Endothelial cell (in vitro differentiated cells): Measurements from ENCODE around the gene GATA1. TPM values are rescaled to one million over a fixed set of nuclear protein-coding genes. Genes with fewer than 3 reads are reported as not detected.

Experiments used
- DNase-seq: peaks from one replicate; pipeline ENCODE4 v3.0.0; 2021; ENCODE audit warnings: low spot score
- H3K27ac Mint-ChIP-seq: one replicate; pipeline ENCODE4 v1.8.0; 2021; ENCODE audit warnings: mixed read lengths, inconsistent platforms; ENCODE audit not compliant: unreplicated experiment
- H3K27me3 Mint-ChIP-seq: one replicate; pipeline ENCODE4 v1.8.0; 2021; ENCODE audit warnings: mild to moderate bottlenecking, moderate library complexity, mixed read lengths, inconsistent platforms; ENCODE audit not compliant: unreplicated experiment
- H3K36me3 Mint-ChIP-seq: one replicate; pipeline ENCODE4 v1.8.0; 2021; ENCODE audit warnings: mild to moderate bottlenecking, low read depth, mixed read lengths, inconsistent platforms; ENCODE audit not compliant: unreplicated experiment
- H3K4me1 Mint-ChIP-seq: one replicate; pipeline ENCODE4 v1.8.0; 2021; ENCODE audit warnings: mild to moderate bottlenecking, mixed read lengths, inconsistent platforms; ENCODE audit not compliant: unreplicated experiment
- H3K4me3 Mint-ChIP-seq: one replicate; pipeline ENCODE4 v1.8.0; 2021; ENCODE audit warnings: mild to moderate bottlenecking, mixed read lengths, inconsistent platforms; ENCODE audit not compliant: unreplicated experiment
- H3K9me3 Mint-ChIP-seq: one replicate; pipeline ENCODE4 v1.8.0; 2021; ENCODE audit warnings: mixed read lengths, inconsistent platforms; ENCODE audit not compliant: unreplicated experiment
- total RNA-seq: library from RNA; stranded (reverse); fragmentation: NEBNext Ultra II Directional; extraction: Animal tissue kit (Norgen Biotek cat#: 25700); gene quantifications from one replicate; pipeline ENCODE4 v1.2.1, GENCODE V29; 2021; ENCODE audit not compliant: unreplicated experiment
- TF ChIP-seq, protein P1 (sequence below): fragments of 200-600 bp; sonication (generic); IDR thresholded peaks from one replicate; pipeline ENCODE4 v1.5.0; 2021; ENCODE audit warnings: antibody characterized with exemption; ENCODE audit not compliant: unreplicated experiment

Gene GATA1
- total RNA-seq, 1 donor from 2014 or later = not detected

DNA sequence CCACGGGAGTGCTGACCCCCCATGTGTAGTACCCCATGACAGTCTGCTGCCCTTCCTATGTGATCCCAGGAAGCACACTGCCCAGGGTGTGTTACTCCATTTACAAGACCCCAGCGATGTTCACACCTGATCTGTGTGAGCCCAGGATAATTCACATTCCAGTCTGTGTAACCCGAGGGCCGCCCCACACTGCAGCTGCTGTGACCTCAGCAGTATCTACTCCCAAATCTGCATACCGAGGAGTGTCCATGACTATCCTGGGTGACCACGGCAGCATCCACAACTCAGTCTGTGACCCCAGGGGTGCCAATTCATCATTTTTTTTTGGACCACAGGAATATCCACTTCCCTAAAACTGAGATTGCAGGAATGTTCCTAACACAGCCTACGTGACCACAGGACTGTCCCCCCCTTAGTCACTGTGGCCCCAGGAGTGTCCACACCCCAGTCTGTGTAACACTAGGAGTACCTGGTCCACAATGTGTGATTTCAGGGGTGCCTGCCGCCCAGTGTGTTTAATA is 32.6 kb upstream of the GATA1 start:
- Mint-ChIP-seq H3K9me3 (no peaks in the 10 kb centered on the region), H3K36me3 (no peaks in the 10 kb centered on the region), H3K4me3 (no peak overlapping the region), H3K27me3 (peaks cover 4% of the 10 kb centered on the region), H3K27ac (no peak overlapping the region), H3K4me1 (no peaks in the 10 kb centered on the region)
- TF ChIP-seq, protein P1, sequence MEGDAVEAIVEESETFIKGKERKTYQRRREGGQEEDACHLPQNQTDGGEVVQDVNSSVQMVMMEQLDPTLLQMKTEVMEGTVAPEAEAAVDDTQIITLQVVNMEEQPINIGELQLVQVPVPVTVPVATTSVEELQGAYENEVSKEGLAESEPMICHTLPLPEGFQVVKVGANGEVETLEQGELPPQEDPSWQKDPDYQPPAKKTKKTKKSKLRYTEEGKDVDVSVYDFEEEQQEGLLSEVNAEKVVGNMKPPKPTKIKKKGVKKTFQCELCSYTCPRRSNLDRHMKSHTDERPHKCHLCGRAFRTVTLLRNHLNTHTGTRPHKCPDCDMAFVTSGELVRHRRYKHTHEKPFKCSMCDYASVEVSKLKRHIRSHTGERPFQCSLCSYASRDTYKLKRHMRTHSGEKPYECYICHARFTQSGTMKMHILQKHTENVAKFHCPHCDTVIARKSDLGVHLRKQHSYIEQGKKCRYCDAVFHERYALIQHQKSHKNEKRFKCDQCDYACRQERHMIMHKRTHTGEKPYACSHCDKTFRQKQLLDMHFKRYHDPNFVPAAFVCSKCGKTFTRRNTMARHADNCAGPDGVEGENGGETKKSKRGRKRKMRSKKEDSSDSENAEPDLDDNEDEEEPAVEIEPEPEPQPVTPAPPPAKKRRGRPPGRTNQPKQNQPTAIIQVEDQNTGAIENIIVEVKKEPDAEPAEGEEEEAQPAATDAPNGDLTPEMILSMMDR = no peak
- DNase-seq = no peak

DNA sequence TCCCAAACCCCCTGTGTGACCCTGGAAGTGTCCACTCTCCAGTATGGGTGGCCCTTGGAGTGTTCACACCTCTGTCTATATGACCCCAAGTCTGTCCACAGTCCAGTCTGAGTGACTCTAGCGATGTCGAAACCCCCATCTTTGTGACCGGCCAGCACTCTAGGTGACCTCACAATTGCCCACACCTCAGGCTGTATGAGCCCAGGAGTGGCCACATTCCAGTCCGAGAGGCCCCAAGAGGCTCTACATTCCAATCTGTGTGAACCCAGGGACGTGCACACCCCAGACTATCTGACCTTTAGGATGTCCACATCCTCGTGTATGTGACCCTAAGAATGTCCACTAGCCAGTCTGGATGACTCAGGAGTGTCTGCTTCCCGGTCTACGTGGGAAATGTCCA is 32.2 kb upstream of the GATA1 start:
- no peaks in the 10 kb centered on the region for H3K4me1 Mint-ChIP-seq
- H3K36me3 Mint-ChIP-seq = no peaks in the 10 kb centered on the region
- H3K9me3 Mint-ChIP-seq = no peaks in the 10 kb centered on the region
- H3K4me3 Mint-ChIP-seq = no peak overlapping the region
- TF ChIP-seq, protein P1 = no peak
- peaks cover 4% of the 10 kb centered on the region for H3K27me3 Mint-ChIP-seq
- DNase-seq = no peak
- no peak overlapping the region for H3K27ac Mint-ChIP-seq

DNA sequence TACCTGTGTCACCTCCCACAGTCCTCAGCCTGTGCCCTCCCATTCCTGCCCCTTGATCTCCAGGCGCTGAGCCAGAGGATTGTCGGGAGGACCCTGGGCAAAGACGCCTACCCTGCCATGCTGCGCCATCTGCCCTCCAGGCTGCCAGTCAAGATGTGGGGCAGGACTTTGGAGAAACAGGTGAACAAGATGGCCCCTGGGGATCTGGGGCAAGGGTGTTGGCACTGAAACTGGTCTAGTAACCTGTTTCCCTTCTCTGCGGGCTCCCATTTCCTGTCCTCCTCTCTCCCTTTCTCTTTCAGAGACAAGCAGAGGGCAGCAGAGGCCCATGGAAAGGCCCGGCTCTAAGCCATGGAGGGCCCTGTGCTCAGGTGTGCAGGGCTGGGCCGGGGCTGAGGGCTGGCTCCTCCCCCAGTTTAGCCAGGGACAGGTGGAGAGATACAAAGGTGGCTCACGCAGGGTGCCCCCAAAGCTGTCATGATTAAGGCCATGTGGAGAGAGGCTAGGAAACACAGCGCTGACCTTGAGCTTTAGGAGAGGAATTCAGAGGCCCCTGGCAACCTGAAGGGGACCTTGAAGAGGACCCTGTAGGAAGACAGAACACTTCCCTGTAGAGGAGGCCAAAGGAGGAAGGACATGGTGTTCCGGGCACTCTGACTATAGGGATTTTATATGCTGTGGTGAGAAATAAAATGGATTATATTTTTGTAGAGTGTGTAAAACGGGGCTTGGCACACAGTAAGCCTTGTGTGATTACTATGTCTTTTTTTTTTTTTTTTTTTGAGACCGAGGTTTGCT is 24.5 kb upstream of the GATA1 start, which contains the start of gene GLOD5:
GLOD5 (plus strand) TSS at position 74 of the 798 bp plus-strand sequence; CDS start at position 118, 44 bp downstream.
- no peak within 1 kb of the TSS for H3K4me3 Mint-ChIP-seq
- DNase-seq = peak; percentile 11

DNA sequence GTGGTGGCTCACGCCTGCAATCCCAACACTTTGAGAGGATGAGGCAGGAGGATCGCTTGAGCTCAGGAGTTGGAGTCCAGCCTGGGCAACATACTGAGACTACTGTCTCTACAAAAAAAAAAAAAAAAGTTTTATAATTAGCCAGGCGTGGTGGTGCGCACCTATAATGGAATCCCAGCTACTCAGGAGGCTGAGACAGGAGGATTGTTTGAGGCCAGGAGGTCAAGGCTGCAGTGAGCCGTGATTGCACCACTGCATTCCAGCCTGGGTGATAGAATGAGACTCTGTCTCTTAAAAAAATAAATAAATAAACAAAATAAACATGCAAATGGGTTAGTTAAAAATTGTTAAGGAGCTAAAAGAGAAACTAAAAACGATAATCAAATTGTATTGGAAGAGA is 17.2 kb upstream of the GATA1 start:
- H3K4me1 Mint-ChIP-seq = no peaks in the 10 kb centered on the region
- H3K9me3 Mint-ChIP-seq = no peaks in the 10 kb centered on the region
- TF ChIP-seq, protein P1 = no peak
- DNase-seq = no peak
- no peaks in the 10 kb centered on the region for H3K36me3 Mint-ChIP-seq
- no peak overlapping the region for H3K4me3 Mint-ChIP-seq
- no peaks in the 10 kb centered on the region for H3K27me3 Mint-ChIP-seq
- H3K27ac Mint-ChIP-seq = no peak overlapping the region

More for the DNA sequence above, 24.5 kb upstream of the GATA1 start, which contains the start of gene GLOD5:
- Mint-ChIP-seq H3K27ac (peak within 1 kb of the TSS; percentile 57), H3K9me3 (no peaks in the 10 kb centered on the region), H3K4me1 (no peaks in the 10 kb centered on the region), H3K27me3 (no peaks in the 10 kb centered on the region), H3K36me3 (no peaks in the 10 kb centered on the region)
- TF ChIP-seq, protein P1 = no peak

DNA sequence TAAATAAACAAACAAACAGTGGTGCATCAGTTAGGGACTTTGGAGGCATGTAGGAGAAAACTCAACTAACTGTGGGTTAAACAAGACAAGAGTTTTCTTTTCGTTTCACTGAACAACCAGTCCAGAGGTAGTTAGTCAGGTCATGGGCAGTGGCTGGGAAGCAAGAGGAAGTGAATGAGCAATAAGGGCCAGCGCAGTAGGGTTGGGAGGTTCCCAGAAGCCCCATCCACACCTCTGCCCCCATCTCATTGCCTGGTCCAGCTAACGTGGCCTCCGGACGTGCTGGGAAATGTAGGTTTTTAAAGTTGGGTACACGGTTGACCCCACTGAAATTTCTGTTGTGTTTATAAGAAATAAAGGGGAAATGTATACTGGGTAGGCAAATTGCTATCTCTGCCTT is 16.1 kb upstream of the GATA1 start:
- Mint-ChIP-seq H3K36me3 (no peaks in the 10 kb centered on the region), H3K27me3 (peaks cover 2% of the 10 kb centered on the region), H3K27ac (no peak overlapping the region), H3K4me1 (no peaks in the 10 kb centered on the region), H3K9me3 (no peaks in the 10 kb centered on the region), H3K4me3 (no peak overlapping the region)
- TF ChIP-seq, protein P1 = no peak
- no peak for DNase-seq
